ENCODE results near the gene SUSD3.

- TF ChIP-seq CTCF (IDR thresholded peaks at IDR 0.05) (no peak), POLR2AphosphoS5 (IDR thresholded peaks at IDR 0.05) (no peak)
Observed at GRCh38 chr9:93066978-93067603, 8.6 kb downstream of the SUSD3 start.

Measured in breast epithelium (tissue), 3 donors.